GM18909 (cell line): ENCODE data around the gene MAEA.

ENCODE experiments used
- ATAC-seq: cut with Tn5 transposase; IDR thresholded peaks from one replicate; pipeline ENCODE4 v1.9.1; 2021; ENCODE audit warnings: mild to moderate bottlenecking; ENCODE audit not compliant: unreplicated experiment, poor library complexity

The MAEA gene

DNA sequence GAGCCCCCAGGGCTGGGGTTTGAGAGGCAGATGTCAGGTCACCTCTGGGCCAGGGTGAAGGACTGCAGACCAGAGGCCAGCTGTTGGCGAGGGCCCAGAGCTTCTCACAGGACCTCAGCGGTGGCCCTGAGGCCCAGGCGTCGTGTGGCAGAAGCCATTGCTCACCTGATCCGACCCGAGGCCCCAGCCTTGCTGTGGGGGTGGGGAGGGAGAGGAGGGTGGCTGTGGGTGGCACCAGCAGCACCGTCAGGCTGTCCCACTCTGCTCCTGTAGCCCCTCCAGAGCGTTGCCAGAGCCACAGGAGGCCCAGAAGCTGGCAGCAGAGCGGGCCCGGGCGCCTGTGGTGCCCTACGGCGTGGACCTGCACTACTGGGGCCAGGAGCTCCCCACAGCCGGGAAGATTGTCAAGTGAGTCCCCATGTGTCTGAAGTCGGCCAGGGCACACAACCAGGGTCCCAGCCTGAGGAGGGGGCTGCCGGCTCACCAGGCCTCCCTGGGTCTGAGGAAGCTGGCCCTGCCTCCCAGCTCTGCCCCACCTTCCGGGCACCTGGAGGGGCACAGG lies 86.2 kb downstream of the MAEA start:
- no peak for ATAC-seq

DNA sequence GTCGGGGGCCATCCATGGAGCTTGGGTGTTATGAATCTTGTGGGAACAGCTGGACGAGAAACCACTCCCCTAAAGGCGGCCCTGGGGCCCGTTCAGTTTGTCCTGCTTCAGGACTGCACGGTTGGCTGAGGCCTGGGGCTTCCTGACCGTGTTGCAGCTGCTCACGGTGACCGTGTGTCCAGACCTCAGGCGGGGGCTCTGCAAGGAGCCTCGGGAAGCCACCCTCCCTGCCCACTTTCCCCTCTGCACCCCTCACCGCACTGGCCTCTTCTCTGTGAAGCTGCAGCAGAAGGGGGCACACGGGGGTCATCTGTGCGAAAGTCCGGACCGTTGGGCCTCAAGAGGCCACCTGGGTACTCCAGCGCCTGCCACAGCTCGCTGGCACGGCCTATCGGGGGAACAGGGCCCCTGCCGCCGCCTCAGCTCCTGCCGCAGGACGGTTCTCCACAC lies 86.7 kb downstream of the MAEA start:
- no peak for ATAC-seq

DNA sequence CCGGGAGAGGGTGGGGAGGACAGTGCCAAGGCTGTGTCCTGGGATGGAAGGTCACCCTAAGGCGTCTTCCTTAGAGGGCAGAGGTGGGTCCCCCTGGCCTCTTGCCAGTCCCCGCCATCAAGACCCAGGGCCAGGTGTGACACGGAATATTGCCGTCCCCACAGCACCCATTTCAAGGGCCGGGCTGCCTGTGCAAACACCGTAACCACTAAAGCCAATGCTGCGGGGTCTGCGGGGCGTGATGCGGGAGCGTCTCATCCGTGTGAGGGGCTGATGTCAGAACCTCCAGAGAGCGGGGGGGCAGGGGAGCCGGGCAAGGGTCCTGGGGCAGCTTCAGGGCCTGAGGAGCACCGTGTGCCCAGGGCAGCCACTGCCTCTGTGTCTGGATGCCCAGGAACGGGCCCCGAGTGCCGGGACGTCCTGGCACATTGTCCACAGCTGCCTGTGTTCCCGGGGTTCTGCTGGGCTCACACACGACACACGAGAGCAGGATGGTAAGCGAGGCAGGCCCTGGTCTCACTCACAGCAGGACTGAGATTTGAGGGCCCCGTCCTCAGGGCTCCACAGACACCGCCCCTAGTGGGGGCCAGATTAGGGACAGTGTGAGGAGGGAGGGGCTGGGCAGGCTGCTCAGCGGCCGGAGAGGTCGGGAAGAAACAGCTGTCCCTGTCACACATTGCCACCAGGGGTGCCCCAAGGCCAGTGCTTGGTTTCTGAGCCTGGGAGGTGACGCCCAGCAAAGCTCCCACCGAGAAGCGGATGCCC lies 87.3 kb downstream of the MAEA start:
- no peak for ATAC-seq

DNA sequence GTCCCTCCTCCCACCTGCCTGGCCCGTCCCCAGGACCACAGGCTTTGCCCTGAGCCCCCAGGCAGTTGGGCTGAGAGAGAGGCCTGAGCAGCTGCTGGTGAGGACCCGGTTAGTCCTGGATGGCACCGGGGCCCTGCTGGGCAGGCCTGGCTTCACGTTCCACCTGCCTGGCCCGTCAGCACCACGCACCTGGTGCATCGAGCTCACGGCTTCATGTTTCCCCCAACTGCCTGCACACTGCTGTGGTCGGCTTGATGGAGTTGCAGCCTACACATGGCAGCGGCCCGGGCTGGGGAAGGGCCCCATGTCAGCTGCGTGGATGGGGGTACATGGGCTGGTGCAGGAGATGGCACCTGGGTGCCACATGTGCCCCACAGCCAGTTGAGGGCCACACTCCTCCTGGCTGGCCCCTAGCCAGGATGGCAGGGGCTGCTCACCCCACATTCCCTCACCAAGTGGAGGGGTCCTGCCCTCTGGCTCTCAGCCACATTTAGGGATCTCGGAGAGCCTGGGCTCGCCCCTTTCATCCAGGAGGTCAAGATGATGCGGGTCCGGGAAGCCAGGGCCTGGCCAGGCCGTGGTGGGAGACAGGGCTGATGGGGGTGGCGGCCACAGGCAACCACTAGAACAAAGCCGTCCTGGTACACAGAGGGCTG lies 88.0 kb downstream of the MAEA start:
- ATAC-seq: no peak

DNA sequence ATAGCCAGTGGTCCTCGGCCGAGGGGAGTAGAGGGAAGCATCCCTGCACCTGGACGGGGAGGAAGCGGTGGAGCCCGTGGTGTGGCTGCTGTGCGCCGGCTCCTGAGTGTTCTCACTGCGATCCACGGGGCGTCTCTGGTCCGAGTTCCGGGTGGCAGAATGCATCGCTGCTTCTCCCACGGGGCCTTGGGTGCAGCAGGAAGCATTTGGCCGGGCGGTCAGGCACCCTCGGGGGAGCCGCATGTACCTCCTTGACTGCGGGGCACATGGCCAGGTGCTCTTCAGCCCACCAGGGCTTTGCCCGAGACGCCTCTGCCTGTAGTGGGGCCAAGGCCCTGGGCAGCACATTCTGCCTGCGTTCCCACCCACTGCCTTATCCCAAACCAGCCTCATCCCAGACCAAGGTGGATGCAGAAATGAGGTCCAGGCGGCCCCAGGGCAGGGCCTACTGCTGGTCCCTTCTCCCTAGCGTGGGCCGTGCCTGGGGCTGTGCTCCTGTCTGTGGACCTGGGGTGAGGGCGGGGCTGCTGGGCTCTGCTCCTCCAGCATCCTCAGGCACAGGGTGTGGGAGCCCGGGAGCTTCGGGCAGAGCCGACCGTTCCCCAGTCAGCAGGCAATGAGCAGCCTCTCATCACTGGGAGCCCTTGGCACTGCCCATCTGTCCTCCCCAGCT lies 89.0 kb downstream of the MAEA start:
- ATAC-seq: no peak

DNA sequence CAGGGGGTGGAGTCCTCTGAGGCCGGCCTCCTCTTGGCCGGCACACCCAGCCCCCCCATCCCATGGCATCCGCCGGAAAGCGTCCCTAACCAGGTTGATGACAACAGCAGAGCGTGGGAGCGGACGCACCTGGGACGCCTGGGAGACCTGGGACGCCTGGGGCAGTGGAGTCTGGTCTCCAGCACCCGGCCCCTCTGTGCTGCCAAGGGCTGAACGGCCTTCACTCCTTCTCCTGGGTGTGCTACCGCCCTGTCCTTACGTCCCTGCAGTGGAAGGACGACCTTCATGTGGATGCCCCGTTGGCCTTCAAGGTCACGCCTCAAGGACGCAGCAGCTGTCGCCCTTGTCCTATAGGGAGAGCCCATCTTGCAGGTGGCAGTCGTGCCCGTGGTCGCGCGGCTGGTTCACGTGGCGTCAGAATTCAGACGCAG lies 89.7 kb downstream of the MAEA start:
- no peak for ATAC-seq

DNA sequence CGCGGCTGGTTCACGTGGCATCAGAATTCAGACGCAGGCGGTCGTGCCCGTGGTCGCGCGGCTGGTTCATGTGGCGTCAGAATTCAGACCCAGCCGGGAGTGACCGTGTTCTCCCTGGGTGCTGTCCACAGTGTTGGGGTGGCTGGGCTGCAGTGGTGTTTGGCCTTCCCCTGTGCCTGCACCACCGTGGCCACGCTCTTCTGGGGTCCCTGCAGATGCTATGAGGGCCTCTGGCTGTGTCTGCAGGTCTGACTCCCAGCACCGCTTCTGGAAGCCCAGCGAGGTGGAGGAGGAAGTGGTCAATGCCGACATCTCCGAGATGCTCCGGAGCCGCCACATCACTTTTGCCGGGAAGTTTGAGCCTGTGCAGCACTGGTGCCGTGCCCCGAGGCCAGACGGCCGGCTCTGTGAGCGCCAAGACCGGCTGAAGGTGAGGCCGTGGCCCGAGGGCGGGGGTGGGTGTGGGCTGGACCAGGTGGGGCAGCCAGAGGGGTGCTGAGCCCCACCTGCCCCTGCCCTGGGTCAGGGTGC lies 90.2 kb downstream of the MAEA start:
- no peak for ATAC-seq

DNA sequence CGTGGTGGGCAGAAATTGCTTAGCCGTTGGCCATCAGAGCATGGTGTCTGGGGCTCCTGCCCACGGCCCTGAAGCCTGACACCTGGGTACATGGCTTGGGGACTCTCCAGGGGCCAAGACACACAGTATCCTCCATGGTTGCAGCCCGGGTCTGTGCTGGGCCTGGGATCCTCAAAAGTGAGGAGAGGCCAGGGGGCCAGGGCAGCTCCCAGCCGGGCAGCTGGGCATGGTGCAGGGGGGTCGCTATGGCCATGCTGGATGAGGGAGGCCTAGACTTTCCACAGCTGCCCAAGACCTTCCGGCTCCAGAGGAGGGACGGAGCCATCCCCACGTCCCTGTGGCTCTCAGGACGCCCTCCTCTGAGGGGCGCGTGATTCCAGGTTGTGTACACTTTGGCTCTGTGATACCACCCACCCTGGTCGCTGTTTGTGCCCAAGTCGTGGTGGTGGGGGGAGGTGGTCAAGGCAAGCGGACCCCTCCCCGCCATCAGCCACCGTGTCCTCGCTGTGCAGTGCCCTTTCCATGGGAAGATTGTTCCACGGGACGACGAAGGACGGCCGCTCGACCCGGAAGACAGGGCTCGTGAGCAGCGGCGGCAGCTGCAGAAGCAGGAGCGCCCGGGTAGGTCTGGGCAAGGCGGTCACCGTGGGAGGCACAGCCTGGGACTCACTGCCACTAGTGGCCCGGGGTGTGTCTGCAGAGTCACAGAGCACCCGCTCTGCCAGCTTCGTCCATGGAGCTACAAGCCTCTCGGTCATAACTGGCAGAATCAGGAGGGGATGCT lies 90.9 kb downstream of the MAEA start:
- ATAC-seq: no peak

DNA sequence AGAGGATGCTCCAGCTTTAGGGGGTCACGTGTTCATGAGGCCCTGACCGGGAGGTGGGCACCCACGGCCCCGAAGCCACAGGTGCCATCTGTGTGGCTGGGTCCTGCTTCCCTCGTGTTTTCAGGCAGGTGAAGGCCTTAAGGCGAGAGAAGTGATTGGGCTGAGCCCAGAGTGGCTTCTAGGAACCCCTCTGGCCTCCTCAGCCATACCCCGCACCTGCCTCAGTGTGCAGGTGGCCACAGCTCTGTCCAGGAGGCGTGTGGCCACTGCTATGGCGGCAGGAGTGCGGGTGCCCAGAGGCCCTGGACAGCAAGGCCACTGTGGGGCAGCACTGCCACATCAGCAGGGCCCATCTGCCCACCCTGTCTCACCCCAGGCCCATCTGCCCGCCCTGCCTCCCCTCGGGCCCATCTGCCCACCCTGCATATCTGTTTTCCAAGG lies 91.5 kb downstream of the MAEA start:
- no peak for ATAC-seq

DNA sequence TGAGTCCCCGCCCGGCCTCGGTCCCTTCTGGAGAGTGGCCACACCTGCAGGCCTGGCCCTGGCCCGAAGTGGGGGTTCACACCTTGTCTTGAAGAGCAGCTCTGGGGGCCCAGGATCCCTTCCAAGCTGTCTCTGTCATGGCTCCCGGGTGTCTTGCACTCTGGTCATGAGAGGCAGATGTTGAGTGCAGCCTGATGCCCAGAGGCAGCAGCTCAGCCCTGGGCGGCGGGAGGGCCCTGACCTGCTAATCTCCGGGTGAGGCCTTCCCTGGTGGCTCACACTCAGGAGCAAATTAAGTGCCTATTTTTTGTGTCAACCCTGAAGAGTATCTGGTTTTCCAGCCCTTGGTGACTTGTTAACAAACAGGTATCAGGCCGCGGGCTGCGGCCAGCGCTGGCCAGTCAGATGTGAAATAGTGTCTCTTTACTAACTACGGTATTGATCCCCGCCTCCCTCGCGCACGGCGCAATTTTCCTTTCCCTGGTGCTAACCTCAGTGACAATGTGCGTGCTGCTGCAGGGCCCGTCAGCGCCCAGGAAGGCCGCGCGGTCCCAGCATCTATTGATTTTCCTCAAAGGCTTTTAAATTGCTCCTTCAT lies 92.4 kb downstream of the MAEA start:
- no peak for ATAC-seq

DNA sequence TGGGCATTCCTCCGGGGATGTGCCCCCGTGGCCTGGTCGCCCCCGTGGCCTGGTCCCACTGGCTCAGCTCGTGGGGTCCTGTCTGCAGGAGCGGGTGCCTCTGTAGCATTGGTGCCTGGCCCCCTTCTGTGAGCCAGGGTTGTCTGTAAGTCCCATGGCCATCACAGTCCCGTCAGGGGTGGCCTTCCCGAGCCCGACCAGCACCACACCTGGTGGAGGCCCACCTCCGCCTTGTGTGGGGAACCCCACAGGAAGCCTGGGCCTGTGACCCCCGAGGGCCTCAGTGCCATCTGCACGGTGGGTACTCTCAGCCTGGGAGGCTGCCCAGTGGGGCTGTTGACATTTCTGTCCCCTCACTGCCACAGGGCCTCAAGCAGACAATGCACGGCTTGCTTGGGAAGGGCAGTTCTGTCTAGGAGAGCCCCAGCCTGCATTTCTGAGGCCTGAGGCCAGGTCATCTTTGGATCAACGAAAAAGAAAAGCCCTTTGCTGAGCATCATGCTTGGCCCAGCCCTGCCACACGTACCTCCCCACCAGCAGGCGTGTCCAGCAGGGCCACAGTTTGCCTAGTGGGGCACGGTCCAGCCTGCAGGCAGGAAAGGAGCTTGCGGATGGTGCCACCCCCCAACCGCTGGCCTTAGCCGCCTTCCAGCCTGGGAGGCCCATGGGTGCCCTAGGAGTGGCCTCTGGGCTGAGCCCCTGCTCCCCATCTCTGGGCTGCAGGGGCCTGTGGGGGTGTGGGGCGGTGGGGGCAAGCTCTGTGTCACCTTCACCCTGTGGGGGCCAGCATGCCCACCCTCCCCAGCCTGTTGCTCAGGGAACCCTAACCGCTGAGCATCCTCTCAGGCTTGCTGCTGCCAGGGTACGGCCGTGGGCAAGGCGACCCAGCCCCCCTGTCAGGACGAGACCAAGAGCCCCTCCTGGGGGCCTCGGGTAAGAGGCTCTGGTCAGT lies 93.4 kb downstream of the MAEA start:
- no peak for ATAC-seq

DNA sequence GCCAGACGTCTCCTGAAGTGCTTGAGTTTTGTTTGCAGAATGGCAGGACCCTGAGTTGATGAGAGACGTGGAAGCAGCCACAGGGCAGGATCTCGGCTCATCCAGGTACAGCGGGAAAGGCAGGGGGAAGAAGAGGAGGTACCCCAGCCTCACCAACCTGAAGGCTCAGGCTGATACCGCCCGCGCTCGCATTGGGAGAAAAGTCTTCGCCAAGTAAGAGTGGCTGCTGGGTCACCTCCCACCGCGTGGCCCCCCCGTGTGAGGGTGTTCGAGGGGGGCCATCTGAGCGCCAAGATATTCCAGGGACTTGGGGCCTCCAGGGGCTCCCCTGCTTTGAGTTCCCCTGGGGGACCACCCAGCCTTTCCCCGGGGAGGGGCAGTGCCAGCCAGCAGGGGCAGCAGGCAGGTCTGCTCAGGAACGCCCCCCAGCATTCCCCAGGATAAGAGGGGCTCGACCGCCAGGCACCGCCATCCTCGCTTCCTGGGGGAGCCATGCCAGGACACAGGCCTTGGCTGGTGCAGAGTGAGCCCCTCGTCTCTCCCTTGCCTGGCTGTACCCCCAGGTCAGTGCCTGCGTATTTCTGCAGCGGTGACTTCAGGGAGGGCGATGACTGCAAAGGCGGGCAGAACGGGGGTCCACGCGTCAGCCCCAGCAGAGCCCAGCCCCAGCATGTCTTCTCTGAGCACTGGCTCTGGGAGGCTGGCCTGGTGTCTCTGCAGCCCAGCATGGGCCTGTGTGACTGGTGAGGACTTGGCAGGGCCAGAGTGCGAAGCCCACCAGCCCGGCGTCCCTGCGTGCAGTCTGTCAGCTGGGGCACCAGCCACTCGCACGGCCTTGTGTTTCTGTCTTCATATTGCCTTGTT lies 94.3 kb downstream of the MAEA start:
- no peak for ATAC-seq

DNA sequence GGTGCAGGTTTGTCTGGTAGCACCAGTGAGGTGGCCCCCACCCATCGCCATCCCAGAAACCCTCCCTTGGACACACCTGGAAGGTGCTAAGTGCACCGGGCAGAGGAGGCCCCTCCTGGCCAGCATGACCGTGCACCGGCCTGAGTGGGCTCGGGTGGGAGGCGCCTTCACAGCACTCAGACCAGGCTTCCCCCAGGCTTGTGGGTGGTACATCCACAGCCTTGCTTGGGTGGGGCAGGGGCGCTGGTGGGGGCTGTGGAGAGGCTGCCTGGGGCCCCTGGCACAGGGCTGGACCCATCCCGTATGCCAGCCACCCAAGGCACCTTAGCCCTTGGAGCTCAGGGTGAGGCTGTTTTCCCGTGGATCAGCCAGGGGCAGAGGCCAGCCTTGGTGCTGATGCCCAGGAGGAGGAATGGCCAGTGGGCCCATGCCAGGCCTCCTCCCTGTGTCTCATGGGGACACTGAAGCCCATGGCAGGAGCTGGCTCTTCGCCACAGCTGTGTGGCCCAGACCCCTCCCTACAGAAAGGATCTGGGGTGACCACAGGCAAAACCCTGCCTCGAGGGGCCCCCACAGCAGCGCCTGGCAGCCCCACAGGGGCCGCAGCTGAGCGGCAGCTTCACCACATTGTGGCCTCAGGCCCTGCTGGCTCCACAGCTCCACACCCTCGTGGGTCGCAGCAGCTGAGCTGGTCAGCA lies 95.1 kb downstream of the MAEA start:
- no peak for ATAC-seq

DNA sequence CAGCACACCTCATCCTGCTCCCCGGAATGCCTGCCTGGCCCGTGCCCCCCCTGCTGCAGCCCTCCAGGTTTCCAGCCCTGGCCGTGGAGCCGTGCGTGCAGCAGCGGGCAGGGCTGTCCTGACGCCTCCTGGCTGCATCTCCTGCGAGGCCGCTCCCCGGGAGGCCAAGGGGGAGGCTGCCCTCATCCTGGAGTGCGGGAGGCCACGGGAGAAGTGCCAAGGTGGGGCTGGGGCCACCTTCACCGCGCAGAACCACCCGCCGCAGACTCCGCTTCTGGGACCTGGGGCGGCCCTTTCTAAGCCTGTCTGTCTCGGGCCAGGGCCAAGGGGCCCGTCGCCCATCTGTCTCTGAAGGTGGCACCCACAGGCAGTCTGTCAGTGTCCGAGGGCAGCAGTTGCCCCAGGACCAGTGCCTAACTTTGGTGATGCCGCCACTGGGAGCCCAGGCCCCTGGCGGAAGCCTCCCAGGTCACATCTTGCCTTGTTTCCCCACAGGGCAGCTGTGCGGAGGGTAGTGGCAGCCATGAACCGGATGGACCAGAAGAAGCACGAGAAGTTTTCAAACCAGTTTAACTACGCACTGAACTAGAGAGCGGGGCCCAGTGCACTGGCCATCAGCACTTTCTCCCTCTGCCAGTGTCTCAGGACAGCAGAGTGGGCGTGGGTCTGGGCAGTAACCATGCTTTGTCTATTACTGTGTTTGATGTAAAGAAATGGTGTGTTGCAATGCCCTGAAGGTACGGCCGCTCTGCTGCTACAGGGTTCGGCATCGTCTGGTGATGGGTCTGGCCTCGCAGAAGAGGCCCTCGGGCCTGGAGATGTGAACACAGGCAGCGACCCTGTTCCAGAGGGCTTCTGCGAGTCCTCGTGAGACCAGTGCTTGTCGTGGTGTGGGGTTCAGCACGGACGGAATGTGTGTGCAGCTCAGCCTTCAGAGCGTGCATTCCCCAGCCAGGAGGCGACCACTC lies 96.0 kb downstream of the MAEA start:
- no peak for ATAC-seq
